Measurements from ENCODE around the gene OR7C2.
"Not testable (repeated sequence)": the region's sequence is repeated elsewhere in the genome, so short reads cannot be mapped to it uniquely, and the experiment has no call there.

OR7C2 gene

DNA sequence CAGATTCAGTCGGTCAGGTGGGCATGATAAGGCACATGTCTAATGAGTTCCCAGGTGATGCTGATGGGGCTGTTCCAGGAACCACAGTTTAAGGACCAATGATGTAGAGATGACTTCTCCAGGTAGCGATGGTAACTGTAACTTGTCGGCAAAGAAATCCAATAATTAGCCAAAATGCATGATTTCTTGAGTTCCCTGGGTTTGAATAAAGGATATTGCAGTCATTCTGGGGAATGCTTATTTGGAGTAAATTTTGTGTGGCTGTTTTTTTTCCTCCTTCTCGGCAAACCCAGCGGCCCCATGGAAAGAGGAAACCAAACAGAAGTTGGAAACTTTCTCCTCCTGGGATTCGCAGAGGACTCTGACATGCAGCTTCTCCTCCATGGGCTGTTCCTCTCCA, at the start of gene OR7C2:
Gene OR7C2, plus strand, starts transcription at position 301 of the 400 bp plus-strand sequence. Its CDS starts 0 bp downstream, at position 301.
- DNase-seq (ENCODE audit: low read depth) = no peak

GRCh38 chr19:14901675-14902260, 39.5 kb upstream of the OR7C2 start:
- DNase-seq (ENCODE audit: low read depth) = no peak

DNA sequence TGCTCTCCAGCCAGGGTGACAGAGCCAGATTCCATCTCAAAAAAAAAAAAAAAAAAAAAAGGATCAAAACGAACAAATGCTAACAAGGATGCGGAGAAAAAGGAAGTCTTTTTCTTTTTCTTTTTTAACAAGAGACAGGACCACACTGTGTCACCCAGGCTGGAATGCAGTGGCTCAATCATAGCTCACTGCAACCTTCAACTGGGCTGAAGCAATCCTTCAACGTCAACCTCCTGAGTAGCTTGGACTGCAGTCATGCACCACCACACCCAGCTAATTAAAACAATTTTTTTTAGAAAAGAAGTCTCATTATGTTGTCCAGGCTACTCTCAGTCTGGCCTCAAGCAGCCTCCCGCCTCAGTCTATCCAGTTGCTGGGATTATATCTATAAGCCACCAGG, 34.6 kb upstream of the OR7C2 start:
- DNase-seq (ENCODE audit: low read depth) = no peak

GRCh38 chr19:14915116-14915515, 26.2 kb upstream of the OR7C2 start:
- no peak for DNase-seq (ENCODE audit: low read depth)

- no peak for DNase-seq (ENCODE audit: low read depth)
These were observed 24.4 kb upstream of the OR7C2 start for GRCh38 chr19:14916848-14917247.

GRCh38 chr19:14933506-14933905, 7.8 kb upstream of the OR7C2 start:
- DNase-seq (ENCODE audit: low read depth) = no peak

DNA sequence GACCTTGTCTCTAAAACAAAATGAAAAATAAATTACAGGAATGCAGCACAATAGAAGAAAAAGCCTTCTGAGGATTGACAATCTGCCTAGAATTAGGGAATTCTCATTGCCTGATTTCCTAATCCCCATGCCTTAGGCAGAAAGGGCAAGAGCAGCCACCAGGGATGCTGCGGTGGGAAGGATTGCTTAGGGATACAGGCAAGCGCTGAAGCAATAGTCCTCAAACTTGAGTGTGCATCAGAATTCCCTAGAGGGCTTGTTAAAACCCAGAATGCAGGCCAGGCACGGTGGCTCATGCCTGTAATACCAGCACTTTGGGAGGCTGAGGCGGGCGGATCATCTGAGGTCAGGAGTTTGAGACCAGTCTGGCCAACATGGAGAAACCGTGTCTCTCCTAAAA, 1.0 kb upstream of the OR7C2 start:
- DNase-seq (ENCODE audit: low read depth) = no peak

DNA sequence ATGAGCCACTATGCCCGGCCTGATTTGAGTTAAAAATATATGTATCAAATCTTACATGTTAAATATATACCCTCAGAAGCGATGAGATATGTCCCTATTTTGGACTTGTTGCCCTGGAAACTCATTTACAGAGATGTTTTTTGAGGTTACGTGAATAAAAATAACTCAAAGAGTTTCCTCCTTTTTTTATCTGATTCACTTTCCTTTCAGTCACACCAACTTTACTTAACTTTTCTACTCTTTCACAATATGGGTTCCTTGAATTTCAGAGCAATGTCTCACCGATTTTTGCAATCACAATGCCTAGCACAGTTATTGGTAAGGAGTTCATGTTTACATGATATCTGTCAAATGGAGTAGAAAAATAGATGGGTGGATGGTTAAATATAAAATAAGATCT, 2.3 kb downstream of the OR7C2 start:
- no peak for DNase-seq (ENCODE audit: low read depth)

- DNase-seq (ENCODE audit: low read depth) = no peak
These were observed 3.2 kb downstream of the OR7C2 start for GRCh38 chr19:14944456-14944855.

DNA sequence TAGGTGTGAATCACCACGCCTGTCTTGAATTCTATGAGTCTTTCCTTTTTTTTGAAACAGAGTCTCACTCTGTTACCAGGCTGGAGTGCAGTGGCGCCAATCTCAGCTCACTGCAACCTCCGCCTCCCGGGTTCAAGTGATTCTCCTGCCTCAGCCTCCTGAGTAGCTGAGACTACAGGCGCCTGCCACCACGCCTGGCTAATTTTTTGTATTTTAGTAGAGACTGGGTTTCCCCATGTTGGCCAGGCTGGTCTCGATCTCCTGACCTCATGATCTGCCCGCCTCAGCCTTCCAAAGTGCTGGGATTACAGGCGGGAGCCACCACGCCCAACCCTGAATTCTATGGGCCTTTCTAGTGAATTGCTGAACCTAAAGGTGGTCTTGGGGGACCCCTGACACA, 8.1 kb downstream of the OR7C2 start:
- DNase-seq (ENCODE audit: low read depth) = not testable (repeated sequence)

DNA sequence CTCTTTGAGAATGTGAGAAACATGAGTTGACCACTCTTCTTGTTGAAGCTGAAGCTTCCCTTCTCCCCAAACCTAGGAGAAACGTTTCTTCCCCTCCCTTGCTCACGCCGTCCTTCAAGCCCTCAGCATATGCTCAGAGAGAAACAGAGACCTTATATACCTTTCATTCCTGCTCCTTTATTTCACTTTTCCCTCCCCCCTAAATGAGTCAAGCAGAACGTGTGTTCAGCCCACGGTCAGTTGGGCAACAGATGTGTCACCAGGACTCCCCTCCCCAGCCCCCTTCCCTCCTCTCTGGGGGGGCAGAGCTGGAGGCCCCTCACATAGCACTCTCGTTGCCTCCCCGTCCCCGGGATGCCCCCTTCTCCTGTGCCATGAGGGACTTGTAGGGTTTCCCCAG, 8.6 kb downstream of the OR7C2 start:
- no peak for DNase-seq (ENCODE audit: low read depth)

DNA sequence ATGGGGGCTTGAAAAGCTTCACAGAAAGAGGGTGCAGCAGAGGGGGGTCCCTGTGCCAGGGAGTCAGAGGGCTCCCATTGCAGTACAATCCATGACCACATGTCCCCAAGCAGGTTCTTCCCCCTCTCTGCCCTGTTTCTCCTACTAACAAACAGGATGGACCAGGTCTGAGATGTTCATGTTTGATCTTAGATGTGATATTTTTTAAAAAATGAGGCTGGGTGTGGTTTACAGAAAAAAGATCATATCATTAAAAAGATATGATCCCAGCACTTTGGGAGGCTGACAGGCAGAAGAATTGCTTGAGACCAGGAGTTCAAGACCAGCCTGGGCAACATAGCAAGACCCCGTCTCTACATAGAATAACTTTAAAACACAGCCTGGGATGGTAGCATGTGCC, 9.1 kb downstream of the OR7C2 start:
- no peak for DNase-seq (ENCODE audit: low read depth)

DNA sequence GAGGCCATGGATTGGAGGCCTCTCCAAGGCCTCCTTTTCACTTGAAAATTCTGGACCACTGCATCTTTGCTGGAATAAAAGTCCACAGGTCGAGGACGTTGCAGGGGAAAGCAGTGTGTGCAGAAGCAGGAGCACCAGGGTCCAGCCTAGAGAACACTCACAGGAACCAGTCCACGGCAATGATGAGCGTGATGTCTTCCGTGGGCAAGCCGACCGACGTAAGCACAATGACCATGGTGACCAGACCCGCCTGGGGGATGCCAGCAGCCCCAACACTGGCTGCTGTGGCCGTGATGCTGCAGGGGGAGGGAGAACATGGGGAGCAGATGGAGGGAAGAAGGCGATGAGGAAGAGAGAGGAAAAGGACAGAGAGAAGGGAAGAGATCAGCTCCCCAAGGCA, 11.5 kb downstream of the OR7C2 start:
- no peak for DNase-seq (ENCODE audit: low read depth)

GRCh38 chr19:14954071-14954655, 12.9 kb downstream of the OR7C2 start:
- DNase-seq (ENCODE audit: low read depth) = no peak

- no peak for DNase-seq (ENCODE audit: low read depth)
These were observed 16.2 kb downstream of the OR7C2 start for GRCh38 chr19:14957464-14957863.

GRCh38 chr19:14959263-14959662, 18.0 kb downstream of the OR7C2 start:
- no peak for DNase-seq (ENCODE audit: low read depth)

DNA sequence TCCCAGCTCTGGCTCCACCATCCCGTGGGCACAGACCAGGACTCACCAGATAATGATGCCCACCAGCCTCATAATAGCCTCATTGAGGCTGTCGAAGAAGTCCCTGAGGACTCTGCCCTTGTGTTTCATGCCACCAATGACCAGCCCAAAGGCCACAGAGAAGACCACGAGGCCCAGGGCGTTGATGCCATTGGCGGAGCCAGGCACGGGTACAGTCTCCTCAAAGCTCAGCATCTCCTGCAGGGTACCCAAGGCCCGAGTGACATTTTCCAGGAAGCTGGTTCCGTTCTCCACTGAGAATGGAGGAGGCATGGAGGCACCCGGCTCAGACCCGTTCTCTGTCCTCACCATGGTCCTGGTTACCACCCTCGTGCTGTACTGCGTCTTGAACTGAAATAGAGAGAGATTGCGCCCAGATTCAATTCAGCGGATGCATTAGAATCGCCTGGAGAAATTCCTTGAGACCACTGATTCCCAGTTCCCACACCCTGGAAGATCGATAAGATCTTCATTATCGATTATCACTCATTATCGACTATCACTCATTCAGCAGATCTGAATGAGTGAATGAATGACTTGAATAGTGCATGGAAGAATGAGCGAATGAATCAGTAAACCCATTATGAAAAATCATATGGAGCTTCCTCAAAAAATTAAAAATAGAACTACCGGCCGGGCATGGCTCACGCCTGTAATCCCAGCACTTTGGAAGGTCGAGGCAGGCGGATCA, 20.8 kb downstream of the OR7C2 start:
- no peak for DNase-seq (ENCODE audit: low read depth)

DNA sequence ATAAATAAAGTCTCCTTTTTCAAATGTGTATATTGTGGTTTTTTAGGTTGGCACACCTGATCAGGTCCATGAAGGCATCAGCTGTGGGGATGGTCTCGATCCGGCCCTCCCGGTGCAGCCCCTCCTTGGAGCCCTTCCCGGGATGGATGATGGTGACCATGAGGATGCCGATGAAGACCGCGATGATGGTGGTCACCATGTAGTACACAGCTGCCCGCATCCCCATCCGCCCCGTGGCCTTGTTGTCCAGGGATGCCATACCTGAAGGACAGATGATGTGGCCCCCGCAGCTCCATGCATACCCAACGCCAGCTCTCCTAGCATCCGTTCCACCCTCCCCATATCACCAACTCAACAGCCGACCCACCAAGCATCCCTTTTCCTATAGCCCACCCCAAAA, 27.0 kb downstream of the OR7C2 start:
- no peak for DNase-seq (ENCODE audit: low read depth)

GRCh38 chr19:14971474-14971873, 30.2 kb downstream of the OR7C2 start:
- no peak for DNase-seq (ENCODE audit: low read depth)

- no peak for DNase-seq (ENCODE audit: low read depth)
These were observed 31.4 kb downstream of the OR7C2 start for GRCh38 chr19:14972676-14973075.

- DNase-seq (ENCODE audit: low read depth) = no peak
These were observed 33.2 kb downstream of the OR7C2 start for GRCh38 chr19:14974488-14974887.

- DNase-seq (ENCODE audit: low read depth) = no peak
These were observed 35.8 kb downstream of the OR7C2 start for GRCh38 chr19:14977128-14977527.

GRCh38 chr19:14978161-14978776, 37.0 kb downstream of the OR7C2 start:
- DNase-seq (ENCODE audit: low read depth) = no peak

All from stimulated activated CD8-positive, alpha-beta memory T cell treated with anti-CD3 and anti-CD28 coated beads, Interleukin-4, amount 100 ng/mL, for 24 hours (primary cell).